ENCODE results near the gene HSPA4L.

Gene HSPA4L

DNA sequence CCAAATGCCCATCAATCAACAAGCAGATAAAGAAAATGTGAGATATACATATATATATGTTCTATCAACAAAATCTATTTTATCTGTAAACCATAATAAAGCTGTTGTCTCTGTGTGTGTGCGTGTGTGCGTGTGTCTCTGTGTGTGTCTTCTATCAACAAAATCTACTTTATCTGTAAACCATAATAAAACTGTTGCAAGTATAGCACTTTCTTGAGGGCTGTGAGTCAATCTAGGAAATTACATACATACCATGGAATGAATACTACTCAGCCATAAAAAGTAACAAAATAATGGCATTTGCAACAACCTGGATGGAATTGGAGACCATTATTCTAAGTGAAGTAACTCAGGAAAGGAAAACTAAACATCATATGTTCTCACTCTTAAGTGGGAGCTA is 86.1 kb downstream of the HSPA4L start:
- DNase-seq: no peak
- TF ChIP-seq POLR2A (IDR thresholded peaks at IDR 0.05; ENCODE audit: low read length) (no peak), GATA1 (IDR thresholded peaks at IDR 0.05; ENCODE audit: low read depth, low read length) (no peak)

- no peak for DNase-seq
- TF ChIP-seq POLR2A (IDR thresholded peaks at IDR 0.05; ENCODE audit: low read length) (no peak), GATA1 (IDR thresholded peaks at IDR 0.05; ENCODE audit: low read depth, low read length) (no peak)
These were observed 88.2 kb downstream of the HSPA4L start for GRCh38 chr4:127870281-127870680.

GRCh38 chr4:127870688-127871087 is 88.6 kb downstream of the HSPA4L start:
- no peak for DNase-seq
- TF ChIP-seq POLR2A (IDR thresholded peaks at IDR 0.05; ENCODE audit: low read length): no peak
- no peak for TF ChIP-seq GATA1 (IDR thresholded peaks at IDR 0.05; ENCODE audit: low read depth, low read length)

DNA sequence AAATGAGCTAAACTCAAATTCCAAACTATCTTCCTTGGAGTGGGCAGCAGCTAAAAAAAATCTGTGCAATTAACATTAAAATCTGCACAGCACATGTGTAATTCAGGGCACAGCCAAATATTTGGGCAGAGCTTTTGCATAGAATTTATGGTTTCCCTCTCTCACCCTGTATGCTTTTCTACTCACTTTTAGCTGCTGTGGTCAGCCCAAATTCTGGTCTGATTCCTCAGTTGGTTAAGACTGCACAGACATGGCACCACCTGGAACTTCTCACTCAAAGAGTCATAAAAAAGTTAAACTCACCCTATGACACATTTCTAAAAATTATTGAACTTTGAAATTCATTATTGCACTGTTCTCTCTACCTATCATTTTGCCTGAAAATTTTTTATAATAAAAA is 93.7 kb downstream of the HSPA4L start:
- no peak for TF ChIP-seq POLR2A (IDR thresholded peaks at IDR 0.05; ENCODE audit: low read length)
- DNase-seq: no peak

- DNase-seq: peak; percentile 98 to 99
- no peak for TF ChIP-seq GATA1 (IDR thresholded peaks at IDR 0.05; ENCODE audit: low read depth, low read length)
- peak; percentile 96 for TF ChIP-seq POLR2A (IDR thresholded peaks at IDR 0.05; ENCODE audit: low read length)
These were observed 98.8 kb downstream of the HSPA4L start, which contains the start of gene PLK4 for GRCh38 chr4:127880763-127881562. TSS of gene PLK4 (plus strand) at chr4:127880893. CDS start at chr4:127881135, 242 bp downstream.

DNA sequence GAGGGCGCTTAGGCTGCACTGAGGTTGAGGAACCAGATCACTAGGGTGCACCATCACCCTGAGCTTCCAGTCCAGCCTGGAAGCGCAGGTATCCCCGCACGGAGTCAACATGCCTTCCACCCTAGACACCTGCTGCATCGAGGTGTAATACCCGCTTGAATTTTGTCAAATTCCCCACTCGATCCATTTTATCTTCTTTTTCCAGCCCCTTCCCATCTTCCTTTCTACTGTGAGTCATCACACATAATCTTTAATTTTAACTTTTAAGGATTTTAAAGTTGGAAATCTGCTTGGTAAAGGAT is 99.4 kb downstream of the HSPA4L start:
- no peak for DNase-seq
- no peak for TF ChIP-seq POLR2A (IDR thresholded peaks at IDR 0.05; ENCODE audit: low read length)
- TF ChIP-seq GATA1 (IDR thresholded peaks at IDR 0.05; ENCODE audit: low read depth, low read length): no peak

GRCh38 chr4:127888559-127888958 is 106.4 kb downstream of the HSPA4L start:
- no peak for DNase-seq
- no peak for TF ChIP-seq POLR2A (IDR thresholded peaks at IDR 0.05; ENCODE audit: low read length)

DNA sequence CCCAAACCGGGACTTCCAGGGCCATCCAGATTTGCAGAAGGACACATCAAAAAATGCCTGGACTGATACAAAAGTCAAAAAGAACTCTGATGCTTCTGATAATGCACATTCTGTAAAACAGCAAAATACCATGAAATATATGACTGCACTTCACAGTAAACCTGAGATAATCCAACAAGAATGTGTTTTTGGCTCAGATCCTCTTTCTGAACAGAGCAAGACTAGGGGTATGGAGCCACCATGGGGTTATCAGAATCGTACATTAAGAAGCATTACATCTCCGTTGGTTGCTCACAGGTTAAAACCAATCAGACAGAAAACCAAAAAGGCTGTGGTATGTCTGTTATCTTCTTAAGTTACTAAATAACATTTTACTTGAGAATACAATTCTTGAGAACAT is 107.8 kb downstream of the HSPA4L start:
- no peak for DNase-seq
- TF ChIP-seq POLR2A (IDR thresholded peaks at IDR 0.05; ENCODE audit: low read length) (no peak), GATA1 (IDR thresholded peaks at IDR 0.05; ENCODE audit: low read depth, low read length) (no peak)
